Caki2 (cell line): ENCODE data around the gene COL28A1. TPM values are rescaled to one million over a fixed set of nuclear protein-coding genes. Genes with fewer than 3 reads are reported as not detected.
A peak's percentile ranks its signal among the peaks of the same experiment; 100 is the strongest.

Experiments used
- DNase-seq: peaks from one replicate; pipeline ENCODE4 v3.0.0-alpha.2; 2015; ENCODE audit warnings: low read depth
- in situ Hi-C: cut with HindIII; loops from 2 replicates; pipeline ENCODE4 v1.10.0; 2016; ENCODE audit warnings: low sequenced_read_pairs, low pct_unique_long_range_greater_than_20kb, mixed read lengths
- total RNA-seq: library from RNA; depleted of rRNA; stranded (reverse); fragments of >200 nt; shearing (Covaris generic); gene quantifications from 2 replicates; pipeline ENCODE4 v1.2.3, GENCODE V29; 2014; ENCODE audit warnings: low replicate concordance

The COL28A1 gene
- total RNA-seq, 1 experiment from 2014 or later, result 0.17 TPM

GRCh38 chr7:7439564-7439963, 96.1 kb downstream of the COL28A1 start:
- in situ Hi-C loops, result no loop called here
- no peak for DNase-seq

GRCh38 chr7:7438851-7439250, 96.8 kb downstream of the COL28A1 start:
- DNase-seq, result peak; percentile 78
- in situ Hi-C loops, result no loop called here

GRCh38 chr7:7435978-7436377, 99.7 kb downstream of the COL28A1 start:
- DNase-seq, result no peak
- in situ Hi-C loops, result no loop called here

- no peak for DNase-seq
- in situ Hi-C loops, result no loop called here
These were observed 101.3 kb downstream of the COL28A1 start for GRCh38 chr7:7434329-7434728.

GRCh38 chr7:7433811-7434210, 101.9 kb downstream of the COL28A1 start:
- in situ Hi-C loops, result no loop called here
- DNase-seq, result no peak

- in situ Hi-C loops, result no loop called here
- DNase-seq, result no peak
These were observed 102.7 kb downstream of the COL28A1 start for GRCh38 chr7:7432979-7433378.

GRCh38 chr7:7428806-7429205, 106.9 kb downstream of the COL28A1 start:
- no peak for DNase-seq
- in situ Hi-C loops, result no loop called here

GRCh38 chr7:7427363-7427762, 108.3 kb downstream of the COL28A1 start:
- in situ Hi-C loops, result no loop called here

GRCh38 chr7:7426676-7427075, 109.0 kb downstream of the COL28A1 start:
- in situ Hi-C loops, result no loop called here
- no peak for DNase-seq

More at GRCh38 chr7:7427363-7427762, 108.3 kb downstream of the COL28A1 start:
- DNase-seq, result no peak

GRCh38 chr7:7425321-7425720, 110.4 kb downstream of the COL28A1 start:
- no peak for DNase-seq
- in situ Hi-C loops, result no loop called here

- in situ Hi-C loops, result no loop called here
- DNase-seq, result peak; percentile 61
These were observed 111.4 kb downstream of the COL28A1 start for GRCh38 chr7:7424151-7424873.

- in situ Hi-C loops, result no loop called here
- no peak for DNase-seq
These were observed 113.0 kb downstream of the COL28A1 start for GRCh38 chr7:7422641-7423040.

- in situ Hi-C loops, result no loop called here
These were observed 113.8 kb downstream of the COL28A1 start for GRCh38 chr7:7421826-7422225.

GRCh38 chr7:7418997-7419396, 116.7 kb downstream of the COL28A1 start:
- no peak for DNase-seq
- in situ Hi-C loops, result loop anchor here (5.0 kb wide), 1 partner anchor 237 kb away; the partner anchor contains the start of gene C1GALT1

More at GRCh38 chr7:7421826-7422225, 113.8 kb downstream of the COL28A1 start:
- DNase-seq, result no peak

- DNase-seq, result no peak
- in situ Hi-C loops, result loop anchor here (5.0 kb wide), 1 partner anchor 236 kb away; the partner anchor contains the start of gene C1GALT1
These were observed 117.8 kb downstream of the COL28A1 start for GRCh38 chr7:7417851-7418250.

GRCh38 chr7:7417414-7417813, 118.3 kb downstream of the COL28A1 start:
- in situ Hi-C loops, result loop anchor here (5.0 kb wide), 1 partner anchor 235 kb away; the partner anchor contains the start of gene C1GALT1
- DNase-seq, result no peak

- DNase-seq, result peak; percentile 16
- in situ Hi-C loops, result loop anchor here (5.0 kb wide), 1 partner anchor 234 kb away; the partner anchor contains the start of gene C1GALT1
These were observed 119.4 kb downstream of the COL28A1 start for GRCh38 chr7:7416031-7416858.

- no peak for DNase-seq
- in situ Hi-C loops, result loop anchor here (5.0 kb wide), 1 partner anchor 233 kb away; the partner anchor contains the start of gene C1GALT1
These were observed 120.7 kb downstream of the COL28A1 start for GRCh38 chr7:7414791-7415603.
